GM19328 (cell line): ENCODE data around the gene ARL4A.
"Not testable (repeated sequence)": the region's sequence is repeated elsewhere in the genome, so short reads cannot be mapped to it uniquely, and the experiment has no call there.

Experiments used
- ATAC-seq: cut with Tn5 transposase; IDR thresholded peaks from one replicate; pipeline ENCODE4 v1.9.1; 2021; ENCODE audit warnings: mild to moderate bottlenecking, moderate library complexity; ENCODE audit not compliant: unreplicated experiment

Gene ARL4A

GRCh38 chr7:12686891-12687717 lies at the start of gene ARL4A:
Gene ARL4A (plus strand): TSS chr7:12687633. CDS start chr7:12688255, 622 bp downstream.
- peak; percentile 78 for ATAC-seq

- no peak for ATAC-seq
Measured at GRCh38 chr7:12637819-12638592, 49.4 kb upstream of the ARL4A start.

GRCh38 chr7:12638851-12639456 lies 48.5 kb upstream of the ARL4A start:
- ATAC-seq, result no peak

- no peak for ATAC-seq
Measured at GRCh38 chr7:12640299-12641096, 46.9 kb upstream of the ARL4A start.

- no peak for ATAC-seq
Measured at GRCh38 chr7:12641196-12641595, 46.2 kb upstream of the ARL4A start.

GRCh38 chr7:12642508-12642907 lies 44.9 kb upstream of the ARL4A start:
- ATAC-seq, result no peak

- ATAC-seq, result no peak
Measured at GRCh38 chr7:12643001-12643643, 44.3 kb upstream of the ARL4A start.

- ATAC-seq, result no peak
Measured at GRCh38 chr7:12643644-12644043, 43.8 kb upstream of the ARL4A start.

GRCh38 chr7:12645212-12645611 lies 42.2 kb upstream of the ARL4A start:
- not testable (repeated sequence) for ATAC-seq

- ATAC-seq, result no peak
Measured at GRCh38 chr7:12646139-12646538, 41.3 kb upstream of the ARL4A start.

- no peak for ATAC-seq
Measured at GRCh38 chr7:12647364-12648219, 39.8 kb upstream of the ARL4A start.

GRCh38 chr7:12648704-12649261 lies 38.6 kb upstream of the ARL4A start:
- ATAC-seq, result no peak

GRCh38 chr7:12649348-12649747 lies 38.1 kb upstream of the ARL4A start:
- ATAC-seq, result no peak

GRCh38 chr7:12650080-12650479 lies 37.4 kb upstream of the ARL4A start:
- ATAC-seq, result no peak

- no peak for ATAC-seq
Measured at GRCh38 chr7:12653110-12653509, 34.3 kb upstream of the ARL4A start.

GRCh38 chr7:12653518-12653917 lies 33.9 kb upstream of the ARL4A start:
- no peak for ATAC-seq

- no peak for ATAC-seq
Measured at GRCh38 chr7:12655161-12655560, 32.3 kb upstream of the ARL4A start.

- ATAC-seq, result not testable (repeated sequence)
Measured at GRCh38 chr7:12660423-12660822, 27.0 kb upstream of the ARL4A start.

- ATAC-seq, result not testable (repeated sequence)
Measured at GRCh38 chr7:12660986-12661385, 26.4 kb upstream of the ARL4A start.
